Fibroblast of villous mesenchyme (primary cell): Measurements from ENCODE around the gene TSHZ2. TPM values are rescaled to one million over a fixed set of nuclear protein-coding genes. Genes with fewer than 3 reads are reported as not detected.

Experiments used
- DNase-seq: peaks from one replicate; pipeline ENCODE4 v3.0.0-alpha.2; 2010; ENCODE audit warnings: low read depth
- H3K4me3 ChIP-seq: 2 replicates; pipeline ENCODE4 v1.5.1; 2011; ENCODE audit warnings: low read depth, mild to moderate bottlenecking, low read length
- total RNA-seq: library from RNA; depleted of rRNA; stranded (reverse); fragments of >200 nt; gene quantifications from 2 replicates; pipeline ENCODE4 v1.2.3, GENCODE V29; 2012
- TF ChIP-seq, protein P1 (sequence below): IDR thresholded peaks from 2 replicates; pipeline ENCODE4 v1.5.1; 2012; ENCODE audit warnings: low read depth, mild to moderate bottlenecking, low read length; ENCODE audit not compliant: insufficient read depth

The TSHZ2 gene
- total RNA-seq, 1 donor = 2.6 TPM

GRCh38 chr20:53403029-53403428, 430.9 kb downstream of the TSHZ2 start:
- H3K4me3 ChIP-seq = no peak overlapping the region
- no peak for DNase-seq
- TF ChIP-seq, protein P1, sequence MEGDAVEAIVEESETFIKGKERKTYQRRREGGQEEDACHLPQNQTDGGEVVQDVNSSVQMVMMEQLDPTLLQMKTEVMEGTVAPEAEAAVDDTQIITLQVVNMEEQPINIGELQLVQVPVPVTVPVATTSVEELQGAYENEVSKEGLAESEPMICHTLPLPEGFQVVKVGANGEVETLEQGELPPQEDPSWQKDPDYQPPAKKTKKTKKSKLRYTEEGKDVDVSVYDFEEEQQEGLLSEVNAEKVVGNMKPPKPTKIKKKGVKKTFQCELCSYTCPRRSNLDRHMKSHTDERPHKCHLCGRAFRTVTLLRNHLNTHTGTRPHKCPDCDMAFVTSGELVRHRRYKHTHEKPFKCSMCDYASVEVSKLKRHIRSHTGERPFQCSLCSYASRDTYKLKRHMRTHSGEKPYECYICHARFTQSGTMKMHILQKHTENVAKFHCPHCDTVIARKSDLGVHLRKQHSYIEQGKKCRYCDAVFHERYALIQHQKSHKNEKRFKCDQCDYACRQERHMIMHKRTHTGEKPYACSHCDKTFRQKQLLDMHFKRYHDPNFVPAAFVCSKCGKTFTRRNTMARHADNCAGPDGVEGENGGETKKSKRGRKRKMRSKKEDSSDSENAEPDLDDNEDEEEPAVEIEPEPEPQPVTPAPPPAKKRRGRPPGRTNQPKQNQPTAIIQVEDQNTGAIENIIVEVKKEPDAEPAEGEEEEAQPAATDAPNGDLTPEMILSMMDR = no peak

DNA sequence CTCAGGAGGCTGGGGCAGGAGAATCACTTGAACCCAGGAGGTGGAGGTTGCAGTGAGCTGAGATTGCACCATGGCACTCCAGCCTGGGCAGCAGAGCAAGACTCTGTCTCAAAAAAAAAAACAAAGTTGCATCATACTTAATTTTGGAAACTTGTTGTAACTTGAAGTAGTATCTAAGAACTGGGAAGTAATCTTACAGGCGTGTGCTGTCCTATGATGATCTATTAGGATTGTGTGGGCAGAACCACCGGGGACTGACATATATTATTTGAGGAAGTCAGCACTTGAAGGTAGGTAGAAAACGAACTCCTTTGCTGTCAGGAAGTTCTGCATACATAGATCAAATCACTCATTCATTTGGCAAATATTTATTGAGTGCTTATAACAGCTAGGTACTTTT, 433.0 kb downstream of the TSHZ2 start:
- H3K4me3 ChIP-seq = no peak overlapping the region
- TF ChIP-seq, protein P1 = no peak
- no peak for DNase-seq

- TF ChIP-seq, protein P1 = no peak
- DNase-seq = no peak
- no peak overlapping the region for H3K4me3 ChIP-seq
Observed at GRCh38 chr20:53406580-53406979, 434.4 kb downstream of the TSHZ2 start.

DNA sequence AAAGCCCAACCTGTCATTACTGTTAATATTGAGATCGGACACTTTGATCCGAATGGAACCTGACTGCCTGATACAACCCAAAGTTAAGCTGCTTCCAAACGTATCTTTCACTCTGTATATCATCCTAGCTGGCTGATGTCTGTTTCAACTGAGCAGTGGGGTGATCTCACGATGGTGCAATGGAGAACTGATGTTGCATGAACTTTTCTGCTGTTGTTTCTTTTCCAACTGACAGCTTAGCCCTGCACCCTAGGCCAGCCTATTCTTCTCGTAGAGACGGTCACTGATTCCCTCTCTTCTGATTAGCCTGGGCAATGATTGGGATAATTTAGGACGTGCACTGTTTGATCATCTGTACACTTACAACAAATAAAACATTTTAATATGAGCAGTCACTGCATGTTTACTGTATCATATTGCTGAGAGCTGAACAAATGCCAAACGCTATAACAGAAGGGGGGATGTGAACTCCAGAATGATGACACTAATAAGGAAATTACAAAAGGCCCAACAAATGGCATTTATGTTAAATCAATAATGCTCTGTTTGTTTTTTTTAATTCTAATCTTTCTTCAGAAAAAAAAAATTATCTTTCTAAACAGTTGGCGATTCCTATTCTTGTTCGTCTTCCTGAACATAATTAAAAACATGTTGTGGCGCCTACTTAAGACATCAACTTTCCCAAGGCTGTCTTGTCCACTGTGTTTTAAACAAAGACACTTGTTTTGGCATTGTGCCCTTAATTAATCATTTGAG, 436.7 kb downstream of the TSHZ2 start:
- TF ChIP-seq, protein P1 = no peak
- H3K4me3 ChIP-seq = no peak overlapping the region
- peak; percentile 31 for DNase-seq

GRCh38 chr20:53409447-53409717, 437.2 kb downstream of the TSHZ2 start:
- TF ChIP-seq, protein P1 = no peak

GRCh38 chr20:53411129-53411528, 439.0 kb downstream of the TSHZ2 start:
- DNase-seq = no peak
- TF ChIP-seq, protein P1 = no peak
- no peak overlapping the region for H3K4me3 ChIP-seq

More at GRCh38 chr20:53409447-53409717, 437.2 kb downstream of the TSHZ2 start:
- no peak for DNase-seq
- H3K4me3 ChIP-seq = no peak overlapping the region

GRCh38 chr20:53411891-53412290, 439.7 kb downstream of the TSHZ2 start:
- H3K4me3 ChIP-seq = no peak overlapping the region
- TF ChIP-seq, protein P1 = no peak
- DNase-seq = no peak
